ENCODE results near the gene STING1.

DNA sequence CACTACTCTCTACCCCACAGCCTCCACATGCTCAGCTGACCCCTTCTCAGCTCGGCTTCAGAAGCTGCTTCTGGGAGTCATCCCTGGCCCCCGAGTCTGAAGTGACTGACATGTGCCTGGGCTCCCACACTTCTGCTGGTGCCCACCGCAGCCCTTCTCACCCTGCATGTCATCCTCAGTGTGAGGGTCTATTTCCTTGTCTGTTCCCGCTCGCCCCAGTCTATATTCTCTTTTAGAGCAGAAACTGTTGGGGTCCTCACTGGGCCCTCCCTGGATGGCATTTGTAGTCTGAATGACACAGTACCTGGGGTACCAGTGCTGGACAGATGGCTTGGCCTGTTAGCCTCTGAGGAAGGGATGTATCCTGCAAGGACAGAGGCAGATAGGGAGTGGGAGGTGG is 25.3 kb downstream of the STING1 start:
- no peak for TF ChIP-seq POLR2A (IDR thresholded peaks at IDR 0.05; ENCODE audit: low read length)
- no peak for TF ChIP-seq GATA1 (IDR thresholded peaks at IDR 0.05; ENCODE audit: low read depth, low read length)

Measured in erythroblast (primary cell).